HepG2 (cell line): ENCODE data around the gene RPEL1. TPM values are rescaled to one million over a fixed set of nuclear protein-coding genes. Genes with fewer than 3 reads are reported as not detected.
A peak's percentile ranks its signal among the peaks of the same experiment; 100 is the strongest.

Experiments
- ATF1 ChIP-seq: IDR thresholded peaks from 2 replicates; pipeline ENCODE4 v1.6.1; 2016; ENCODE audit warnings: mild to moderate bottlenecking, control low read depth
- ATF7-NPFF ChIP-seq: sonication (generic); formaldehyde crosslinking; IDR thresholded peaks from 2 replicates; pipeline ENCODE4 v1.8.1; 2023; ENCODE audit warnings: mild to moderate bottlenecking, low read depth, missing genetic modification reagents, moderate library complexity
- GATAD2A ChIP-seq: IDR thresholded peaks from 2 replicates; pipeline ENCODE4 v1.6.1; 2016
- IRX3 ChIP-seq: sonication (generic); formaldehyde crosslinking; IDR thresholded peaks from 2 replicates; pipeline ENCODE4 v1.8.1; 2023; ENCODE audit warnings: mild to moderate bottlenecking, low read depth, missing genetic modification reagents, borderline replicate concordance
- LCORL ChIP-seq, 2 experiments: fragments of 450-650 bp in 1 of 2; sonication (generic) in 1 of 2; formaldehyde crosslinking in 1 of 2; IDR thresholded peaks; 2 replicates each; pipeline versions ENCODE4 v1.5.0 to v1.6.1; 2017 to 2020; ENCODE audit warnings: antibody characterized with exemption in 1 of 2, missing genetic modification reagents in 1 of 2
- NFKBIZ ChIP-seq: IDR thresholded peaks from 2 replicates; pipeline ENCODE4 v1.6.1; 2018; ENCODE audit warnings: missing genetic modification reagents, missing compliant biosample characterization
- NONO ChIP-seq, 2 experiments: fragments of 450-650 bp in 1 of 2; sonication (generic) in 1 of 2; formaldehyde crosslinking in 1 of 2; IDR thresholded peaks in 1 of 2; conservative IDR thresholded peaks in 1 of 2; 2 replicates each; pipeline versions ENCODE4 v1.6.1 to v1.8.0; 2017 to 2022; ENCODE audit warnings: mild to moderate bottlenecking in 1 of 2, missing genetic modification reagents in 1 of 2, moderate library complexity in 1 of 2
- POLR2G ChIP-seq: fragments of 200-400 bp; formaldehyde crosslinking; IDR thresholded peaks from 2 replicates; pipeline ENCODE4 v1.6.1; 2018; ENCODE audit warnings: mild to moderate bottlenecking, low read depth, low read length, moderate library complexity
- RFXANK ChIP-seq: IDR thresholded peaks from 2 replicates; pipeline ENCODE4 v1.6.1; 2016
- SIN3B ChIP-seq: fragments of 150-350 bp; IDR thresholded peaks from 2 replicates; pipeline ENCODE4 v1.6.1; 2014; ENCODE audit warnings: low read length
- TRIM24 ChIP-seq: sonication (generic); formaldehyde crosslinking; IDR thresholded peaks from 2 replicates; pipeline ENCODE4 v1.8.0; 2022; ENCODE audit warnings: mild to moderate bottlenecking, missing genetic modification reagents
- ZBTB7B ChIP-seq: sonication (generic); formaldehyde crosslinking; IDR thresholded peaks from 2 replicates; pipeline ENCODE4 v1.4.0; 2020; ENCODE audit warnings: missing genetic modification reagents
- ZFP37 ChIP-seq: sonication (generic); formaldehyde crosslinking; IDR thresholded peaks from 2 replicates; pipeline ENCODE4 v1.4.0; 2020; ENCODE audit warnings: missing genetic modification reagents, borderline replicate concordance
- ZMAT3 ChIP-seq: sonication (generic); formaldehyde crosslinking; conservative IDR thresholded peaks from 2 replicates; pipeline ENCODE4 v1.7.0; 2021; ENCODE audit warnings: missing genetic modification reagents
- ZNF260 ChIP-seq: sonication (generic); formaldehyde crosslinking; IDR thresholded peaks from 2 replicates; pipeline ENCODE4 v1.4.0; 2020; ENCODE audit warnings: missing genetic modification reagents, low read depth, mild to moderate bottlenecking, borderline replicate concordance
- ZNF296 ChIP-seq: sonication (generic); formaldehyde crosslinking; conservative IDR thresholded peaks from 2 replicates; pipeline ENCODE4 v1.5.0; 2020; ENCODE audit warnings: mild to moderate bottlenecking, missing genetic modification reagents
- ZNF354B ChIP-seq: sonication (generic); formaldehyde crosslinking; IDR thresholded peaks from 2 replicates; pipeline ENCODE4 v1.8.0; 2022; ENCODE audit warnings: mild to moderate bottlenecking, missing genetic modification reagents
- ZNF562 ChIP-seq: sonication (generic); formaldehyde crosslinking; IDR thresholded peaks from 2 replicates; pipeline ENCODE4 v1.8.0; 2022; ENCODE audit warnings: missing genetic modification reagents, borderline replicate concordance
- ZNF674 ChIP-seq: sonication (generic); formaldehyde crosslinking; IDR thresholded peaks from 2 replicates; pipeline ENCODE4 v1.5.0; 2020; ENCODE audit warnings: low read depth, mild to moderate bottlenecking, missing genetic modification reagents
- polyA plus RNA-seq, 8 experiments: library from polyadenylated mRNA; depleted of rRNA in 3 of 8; stranded (reverse) in 7 of 8; unstranded in 1 of 8; fragments of >200 nt; fragmentation: Illumina TruSeq in 4 of 8; extraction: Trizol in 4 of 8; gene quantifications; 2 replicates each; pipeline versions ENCODE4 v1.2.1 to v1.2.3, GENCODE V29; 2011 to 2016; ENCODE audit warnings: low read depth in 4 of 8, missing spikeins in 1 of 8, mixed read lengths in 1 of 8; ENCODE audit not compliant: insufficient read depth in 1 of 8
- total RNA-seq, 5 experiments: library from RNA; depleted of rRNA; stranded (reverse); fragments of >200 nt; fragmentation: Illumina TruSeq; extraction: Trizol; gene quantifications; 2 replicates each; pipeline ENCODE4 v1.2.3, GENCODE V29; 2016; ENCODE audit warnings: low read depth in 1 of 5
- TF ChIP-seq, protein P1 (sequence below): sonication (generic); formaldehyde crosslinking; IDR thresholded peaks from 2 replicates; pipeline ENCODE4 v1.9.0; 2021; ENCODE audit warnings: missing genetic modification reagents, borderline replicate concordance
- TF ChIP-seq, protein P2 (sequence below): sonication (generic); formaldehyde crosslinking; IDR thresholded peaks from 2 replicates; pipeline ENCODE4 v1.5.0; 2020; ENCODE audit warnings: mild to moderate bottlenecking, missing genetic modification reagents, moderate library complexity
- TF ChIP-seq, protein P3 (sequence below): sonication (generic); formaldehyde crosslinking; IDR thresholded peaks from 2 replicates; pipeline ENCODE4 v1.4.0; 2020; ENCODE audit warnings: missing genetic modification reagents, mild to moderate bottlenecking, borderline replicate concordance
- TF ChIP-seq, protein P4 (sequence below): sonication (generic); formaldehyde crosslinking; IDR thresholded peaks from 2 replicates; pipeline ENCODE4 v1.4.0; 2020; ENCODE audit warnings: missing genetic modification reagents, borderline replicate concordance

RPEL1 gene
- total and polyA plus RNA-seq, 2 of the 13 experiments (the other 11 are each of a cell fraction or from before 2014, with no cell fraction given): 0.04 to 0.07 TPM

DNA sequence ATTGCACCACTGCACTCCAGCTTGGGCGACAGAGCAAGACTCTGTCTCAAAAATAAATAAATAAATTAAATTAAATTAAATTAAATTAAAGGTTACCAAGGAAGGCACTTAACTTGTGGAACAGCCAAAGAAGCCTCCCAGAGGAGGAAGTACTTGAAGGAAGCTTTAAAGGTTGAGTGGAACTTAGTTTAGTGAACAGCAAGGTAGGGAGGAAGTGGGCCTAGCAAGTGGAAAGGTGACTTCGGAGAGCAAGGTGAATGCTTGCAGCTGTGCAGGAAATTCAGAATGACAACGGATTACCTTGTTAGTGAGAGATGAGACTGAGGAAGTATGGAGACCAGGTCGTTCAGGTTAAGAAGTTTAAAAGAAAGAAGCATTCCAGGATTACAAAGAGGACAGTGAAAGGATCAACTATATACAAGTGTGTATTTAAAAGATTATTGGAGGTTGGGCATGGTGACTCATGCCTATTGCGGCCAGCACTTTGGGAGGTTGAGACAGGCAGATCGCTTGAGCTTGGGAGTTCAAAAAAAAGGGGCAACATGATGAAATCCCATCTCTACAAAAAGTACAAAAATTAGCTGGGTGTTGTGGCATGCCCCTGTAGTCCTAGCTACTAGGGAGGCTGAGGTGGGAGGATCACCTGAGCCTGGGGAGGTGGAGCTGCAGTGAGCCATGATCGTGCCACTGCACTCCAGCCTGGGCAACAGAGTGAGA is 12.8 kb upstream of the RPEL1 start (continued):
- TF ChIP-seq, protein P1, sequence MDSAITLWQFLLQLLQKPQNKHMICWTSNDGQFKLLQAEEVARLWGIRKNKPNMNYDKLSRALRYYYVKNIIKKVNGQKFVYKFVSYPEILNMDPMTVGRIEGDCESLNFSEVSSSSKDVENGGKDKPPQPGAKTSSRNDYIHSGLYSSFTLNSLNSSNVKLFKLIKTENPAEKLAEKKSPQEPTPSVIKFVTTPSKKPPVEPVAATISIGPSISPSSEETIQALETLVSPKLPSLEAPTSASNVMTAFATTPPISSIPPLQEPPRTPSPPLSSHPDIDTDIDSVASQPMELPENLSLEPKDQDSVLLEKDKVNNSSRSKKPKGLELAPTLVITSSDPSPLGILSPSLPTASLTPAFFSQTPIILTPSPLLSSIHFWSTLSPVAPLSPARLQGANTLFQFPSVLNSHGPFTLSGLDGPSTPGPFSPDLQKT (CRISPR knock-in tag): no peak
- TF ChIP-seq ZFP37 (CRISPR knock-in tag): no peak
- TF ChIP-seq, protein P2, sequence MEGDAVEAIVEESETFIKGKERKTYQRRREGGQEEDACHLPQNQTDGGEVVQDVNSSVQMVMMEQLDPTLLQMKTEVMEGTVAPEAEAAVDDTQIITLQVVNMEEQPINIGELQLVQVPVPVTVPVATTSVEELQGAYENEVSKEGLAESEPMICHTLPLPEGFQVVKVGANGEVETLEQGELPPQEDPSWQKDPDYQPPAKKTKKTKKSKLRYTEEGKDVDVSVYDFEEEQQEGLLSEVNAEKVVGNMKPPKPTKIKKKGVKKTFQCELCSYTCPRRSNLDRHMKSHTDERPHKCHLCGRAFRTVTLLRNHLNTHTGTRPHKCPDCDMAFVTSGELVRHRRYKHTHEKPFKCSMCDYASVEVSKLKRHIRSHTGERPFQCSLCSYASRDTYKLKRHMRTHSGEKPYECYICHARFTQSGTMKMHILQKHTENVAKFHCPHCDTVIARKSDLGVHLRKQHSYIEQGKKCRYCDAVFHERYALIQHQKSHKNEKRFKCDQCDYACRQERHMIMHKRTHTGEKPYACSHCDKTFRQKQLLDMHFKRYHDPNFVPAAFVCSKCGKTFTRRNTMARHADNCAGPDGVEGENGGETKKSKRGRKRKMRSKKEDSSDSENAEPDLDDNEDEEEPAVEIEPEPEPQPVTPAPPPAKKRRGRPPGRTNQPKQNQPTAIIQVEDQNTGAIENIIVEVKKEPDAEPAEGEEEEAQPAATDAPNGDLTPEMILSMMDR (CRISPR knock-in tag): no peak
- no peak for TF ChIP-seq IRX3 (CRISPR knock-in tag)
- TF ChIP-seq ZNF260: no peak
- no peak for TF ChIP-seq TRIM24
- no peak for TF ChIP-seq ZNF562 (CRISPR knock-in tag)
- TF ChIP-seq NFKBIZ (CRISPR knock-in tag): no peak
- no peak for TF ChIP-seq NONO (IDR thresholded peaks at IDR 0.05)
- TF ChIP-seq NONO (CRISPR knock-in tag; conservative IDR thresholded peaks at IDR 0.05): no peak
- TF ChIP-seq POLR2G: no peak
- TF ChIP-seq ATF7-NPFF (CRISPR knock-in tag): no peak
- TF ChIP-seq ZBTB7B (CRISPR knock-in tag): no peak
- no peak for TF ChIP-seq ZNF674 (CRISPR knock-in tag)
- TF ChIP-seq ZNF296 (CRISPR knock-in tag): no peak
- TF ChIP-seq RFXANK (CRISPR knock-in tag): no peak
- TF ChIP-seq, protein P3, sequence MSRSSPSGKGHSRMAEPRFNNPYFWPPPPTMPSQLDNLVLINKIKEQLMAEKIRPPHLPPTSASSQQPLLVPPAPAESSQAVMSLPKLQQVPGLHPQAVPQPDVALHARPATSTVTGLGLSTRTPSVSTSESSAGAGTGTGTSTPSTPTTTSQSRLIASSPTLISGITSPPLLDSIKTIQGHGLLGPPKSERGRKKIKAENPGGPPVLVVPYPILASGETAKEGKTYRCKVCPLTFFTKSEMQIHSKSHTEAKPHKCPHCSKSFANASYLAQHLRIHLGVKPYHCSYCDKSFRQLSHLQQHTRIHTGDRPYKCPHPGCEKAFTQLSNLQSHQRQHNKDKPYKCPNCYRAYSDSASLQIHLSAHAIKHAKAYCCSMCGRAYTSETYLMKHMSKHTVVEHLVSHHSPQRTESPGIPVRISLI (CRISPR knock-in tag): peak; percentile 54; the same call in 1 of the 2 replicates
- no peak for TF ChIP-seq ATF1 (CRISPR knock-in tag)
- TF ChIP-seq SIN3B: no peak
- peak; percentile 37; the same call in 1 of the 2 replicates for TF ChIP-seq LCORL (IDR thresholded peaks at IDR 0.05)
- peak; percentile 30; the same call in 1 of the 2 replicates for TF ChIP-seq LCORL (CRISPR knock-in tag; IDR thresholded peaks at IDR 0.05)
- peak; percentile 43; the same call in 1 of the 2 replicates for TF ChIP-seq GATAD2A (CRISPR knock-in tag)
- TF ChIP-seq, protein P4, sequence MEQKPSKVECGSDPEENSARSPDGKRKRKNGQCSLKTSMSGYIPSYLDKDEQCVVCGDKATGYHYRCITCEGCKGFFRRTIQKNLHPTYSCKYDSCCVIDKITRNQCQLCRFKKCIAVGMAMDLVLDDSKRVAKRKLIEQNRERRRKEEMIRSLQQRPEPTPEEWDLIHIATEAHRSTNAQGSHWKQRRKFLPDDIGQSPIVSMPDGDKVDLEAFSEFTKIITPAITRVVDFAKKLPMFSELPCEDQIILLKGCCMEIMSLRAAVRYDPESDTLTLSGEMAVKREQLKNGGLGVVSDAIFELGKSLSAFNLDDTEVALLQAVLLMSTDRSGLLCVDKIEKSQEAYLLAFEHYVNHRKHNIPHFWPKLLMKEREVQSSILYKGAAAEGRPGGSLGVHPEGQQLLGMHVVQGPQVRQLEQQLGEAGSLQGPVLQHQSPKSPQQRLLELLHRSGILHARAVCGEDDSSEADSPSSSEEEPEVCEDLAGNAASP (CRISPR knock-in tag): peak; percentile 12; the same call in 1 of the 2 replicates
- no peak for TF ChIP-seq ZMAT3 (CRISPR knock-in tag)
- TF ChIP-seq ZNF354B: no peak
